Stimulated activated CD4-positive, alpha-beta T cell treated with anti-CD3 and anti-CD28 coated beads, Interleukin-15, amount 100 ng/mL, for 48 hours (primary cell): ENCODE results near the gene CDYL.
"Not testable (repeated sequence)": the region's sequence is repeated elsewhere in the genome, so short reads cannot be mapped to it uniquely, and the experiment has no call there.

ENCODE experiments used
- DNase-seq, 2 donors: peaks; one replicate each; pipeline ENCODE4 v3.0.0-alpha.2; 2020; ENCODE audit warnings: low read depth in 2 of 2

Gene CDYL

GRCh38 chr6:4804095-4804494 lies 27.9 kb downstream of the CDYL start:
- DNase-seq: no peak

- no peak for DNase-seq
Measured at GRCh38 chr6:4805553-4806336, 29.5 kb downstream of the CDYL start.

GRCh38 chr6:4806337-4806725 lies 30.1 kb downstream of the CDYL start:
- DNase-seq: no peak

GRCh38 chr6:4806791-4807190 lies 30.6 kb downstream of the CDYL start:
- no peak for DNase-seq

- DNase-seq: no peak
Measured at GRCh38 chr6:4808396-4808795, 32.2 kb downstream of the CDYL start.

GRCh38 chr6:4809999-4810918 lies 34.1 kb downstream of the CDYL start:
- DNase-seq: no peak

GRCh38 chr6:4812068-4812467 lies 35.9 kb downstream of the CDYL start:
- no peak for DNase-seq

GRCh38 chr6:4813055-4813454 lies 36.9 kb downstream of the CDYL start:
- DNase-seq: no peak

GRCh38 chr6:4814212-4814611 lies 38.0 kb downstream of the CDYL start:
- DNase-seq: no peak

GRCh38 chr6:4814987-4815386 lies 38.8 kb downstream of the CDYL start:
- DNase-seq: no peak

GRCh38 chr6:4815584-4815983 lies 39.4 kb downstream of the CDYL start:
- DNase-seq: no peak

GRCh38 chr6:4816904-4817303 lies 40.7 kb downstream of the CDYL start:
- DNase-seq: no peak

- DNase-seq: no peak
Measured at GRCh38 chr6:4817551-4817950, 41.3 kb downstream of the CDYL start.

- no peak for DNase-seq
Measured at GRCh38 chr6:4818272-4818938, 42.2 kb downstream of the CDYL start.

GRCh38 chr6:4819706-4820283 lies 43.6 kb downstream of the CDYL start:
- DNase-seq: no peak

- DNase-seq: no peak
Measured at GRCh38 chr6:4820704-4821276, 44.6 kb downstream of the CDYL start.

GRCh38 chr6:4822476-4822875 lies 46.3 kb downstream of the CDYL start:
- no peak for DNase-seq

GRCh38 chr6:4828187-4828698 lies 52.0 kb downstream of the CDYL start:
- no peak for DNase-seq

GRCh38 chr6:4829089-4829488 lies 52.9 kb downstream of the CDYL start:
- DNase-seq: no peak

GRCh38 chr6:4835540-4835939 lies 59.3 kb downstream of the CDYL start:
- DNase-seq: not testable (repeated sequence)

GRCh38 chr6:4840169-4840568 lies 64.0 kb downstream of the CDYL start:
- no peak for DNase-seq
